Left ventricle myocardium inferior (tissue), 1 donor: ENCODE results near the gene SNX9. TPM values are rescaled to one million over a fixed set of nuclear protein-coding genes. Genes with fewer than 3 reads are reported as not detected.

Experiments used
- DNase-seq: peaks from one replicate; pipeline ENCODE4 v3.0.0-alpha.2; 2020
- H3K27ac ChIP-seq: fragments of 200-600 bp; replicated peaks from 2 replicates; pipeline ENCODE4 v1.8.0; 2021
- H3K27me3 ChIP-seq: fragments of 200-600 bp; 2 replicates; pipeline ENCODE4 v1.8.0; 2021; ENCODE audit warnings: low read depth
- H3K36me3 ChIP-seq: fragments of 200-600 bp; 2 replicates; pipeline ENCODE4 v1.8.0; 2021
- H3K4me1 ChIP-seq: fragments of 200-600 bp; 2 replicates; pipeline ENCODE4 v1.8.0; 2021
- H3K4me3 ChIP-seq: fragments of 200-600 bp; 2 replicates; pipeline ENCODE4 v1.8.0; 2021; ENCODE audit warnings: mild to moderate bottlenecking, moderate library complexity
- H3K9me3 ChIP-seq: fragments of 200-600 bp; replicated peaks from 2 replicates; pipeline ENCODE4 v1.8.0; 2021
- CTCF ChIP-seq: fragments of 200-600 bp; IDR thresholded peaks from 2 replicates; pipeline ENCODE4 v1.8.0; 2021; ENCODE audit warnings: antibody characterized with exemption, mild to moderate bottlenecking, borderline replicate concordance
- intact Hi-C: fragments of 100-400 bp; cut with micrococcal nuclease; formaldehyde crosslinking; loops from one replicate; pipeline ENCODE4 v1.11.0; 2022
- total RNA-seq: library from RNA; stranded (reverse); fragmentation: NEBNext Ultra II Directional; extraction: Animal tissue kit (Norgen Biotek cat#: 25700); gene quantifications from one replicate; pipeline ENCODE4 v1.2.1, GENCODE V29; 2021
- donor health status: DM: no; HTN: yes; CAD: no; lungs with severe emphysema.

The SNX9 gene
- total RNA-seq, 1 donor from 2014 or later: 31.9 TPM

GRCh38 chr6:157838718-157839430 is 15.8 kb downstream of the SNX9 start:
- peaks cover 77% of the 10 kb centered on the region for H3K4me1 ChIP-seq
- H3K27me3 ChIP-seq: no peaks in the 10 kb centered on the region
- H3K4me3 ChIP-seq: no peak overlapping the region
- no peaks in the 10 kb centered on the region for H3K36me3 ChIP-seq
- H3K27ac ChIP-seq: no peak overlapping the region
- intact Hi-C loops: no loop called here
- no peaks in the 10 kb centered on the region for H3K9me3 ChIP-seq
- DNase-seq: no peak
- TF ChIP-seq CTCF: no peak

DNA sequence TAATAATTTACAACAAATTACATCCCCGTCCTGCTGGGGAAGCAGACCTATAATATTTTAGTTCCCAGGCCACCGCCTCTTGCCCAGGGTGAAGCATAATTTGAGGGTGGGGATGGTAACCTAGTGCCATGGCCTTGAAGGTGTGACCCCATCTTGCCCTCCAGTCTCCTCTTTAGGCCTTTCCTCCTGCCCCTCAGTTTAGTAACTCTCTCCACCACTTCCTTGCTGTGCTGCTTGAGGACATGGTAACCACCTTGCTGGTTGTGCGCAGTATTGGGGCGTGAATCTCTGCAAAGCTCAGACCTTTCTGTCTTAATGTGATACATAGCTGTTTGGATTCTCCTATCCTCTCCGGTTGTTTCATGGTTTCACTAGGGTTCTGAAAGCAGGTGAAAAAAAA is 16.6 kb downstream of the SNX9 start:
- no peak for TF ChIP-seq CTCF
- DNase-seq: no peak
- no peaks in the 10 kb centered on the region for H3K9me3 ChIP-seq
- H3K27ac ChIP-seq: no peak overlapping the region
- intact Hi-C loops: no loop called here
- no peaks in the 10 kb centered on the region for H3K27me3 ChIP-seq
- H3K36me3 ChIP-seq: no peaks in the 10 kb centered on the region
- no peak overlapping the region for H3K4me3 ChIP-seq
- peaks cover 77% of the 10 kb centered on the region for H3K4me1 ChIP-seq

DNA sequence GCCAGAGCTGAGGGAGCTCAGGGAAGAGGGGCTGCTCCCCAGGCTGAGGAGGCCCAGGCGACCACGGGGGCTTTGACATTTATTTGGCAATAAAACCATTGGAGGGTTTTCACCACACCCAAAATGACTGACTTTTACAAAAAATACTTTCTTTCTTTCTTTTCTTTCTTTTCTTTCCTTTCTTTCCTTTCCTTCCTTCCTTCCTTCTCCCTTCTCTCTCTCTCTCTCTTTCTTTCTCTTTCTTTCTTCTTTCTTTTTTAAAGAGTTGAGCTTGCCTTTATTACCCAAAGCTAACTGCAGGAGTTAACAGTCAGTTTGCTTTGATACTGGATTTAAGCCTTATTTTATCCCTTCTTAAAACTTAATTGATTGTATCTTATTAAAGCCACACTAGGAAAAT is 17.2 kb downstream of the SNX9 start:
- Histone ChIP-seq H3K4me3 (no peak overlapping the region), H3K4me1 (peaks cover 80% of the 10 kb centered on the region), H3K27ac (no peak overlapping the region), H3K9me3 (no peaks in the 10 kb centered on the region), H3K27me3 (no peaks in the 10 kb centered on the region), H3K36me3 (no peaks in the 10 kb centered on the region)
- TF ChIP-seq CTCF: no peak
- intact Hi-C loops: no loop called here
- DNase-seq: no peak

- Histone ChIP-seq H3K27me3 (no peaks in the 10 kb centered on the region), H3K4me3 (no peak overlapping the region), H3K4me1 (peaks cover 85% of the 10 kb centered on the region), H3K36me3 (no peaks in the 10 kb centered on the region), H3K9me3 (no peaks in the 10 kb centered on the region), H3K27ac (no peak overlapping the region)
- TF ChIP-seq CTCF: no peak
- DNase-seq: no peak
- intact Hi-C loops: no loop called here
These were observed 17.7 kb downstream of the SNX9 start for GRCh38 chr6:157840776-157841175.

DNA sequence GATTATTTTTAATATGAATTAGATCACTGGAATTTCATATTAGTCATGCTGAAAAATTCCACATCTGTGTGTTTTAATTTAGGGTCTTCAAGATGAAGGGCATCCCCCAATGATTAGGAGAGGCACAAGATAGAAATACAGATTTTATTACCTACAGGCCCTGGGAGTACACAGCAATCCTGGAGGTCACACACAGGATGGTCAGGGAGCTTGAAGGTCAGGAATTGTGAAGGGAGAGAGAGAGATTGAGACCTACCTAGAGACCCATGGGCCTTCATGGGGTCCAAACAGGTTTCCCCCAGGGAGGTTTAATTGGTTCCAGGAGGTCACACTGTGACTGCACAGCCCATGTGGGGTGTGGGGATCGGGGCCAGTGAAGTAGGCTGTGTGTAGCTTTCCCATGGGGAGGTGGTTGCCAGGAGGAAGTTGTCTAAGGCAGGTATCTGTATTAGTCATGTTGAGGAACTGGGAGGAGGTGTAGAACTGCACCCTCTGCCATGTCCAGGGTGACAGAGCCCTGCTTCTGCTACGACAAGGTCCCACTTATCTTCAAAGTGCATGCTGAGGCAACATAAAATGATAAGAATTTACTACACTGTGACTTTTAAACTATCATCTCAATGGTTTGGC is 18.3 kb downstream of the SNX9 start:
- no peak for DNase-seq
- H3K4me3 ChIP-seq: no peak overlapping the region
- H3K27ac ChIP-seq: no peak overlapping the region
- no peaks in the 10 kb centered on the region for H3K9me3 ChIP-seq
- no peaks in the 10 kb centered on the region for H3K27me3 ChIP-seq
- H3K36me3 ChIP-seq: no peaks in the 10 kb centered on the region
- intact Hi-C loops: no loop called here
- TF ChIP-seq CTCF: no peak
- peaks cover 90% of the 10 kb centered on the region for H3K4me1 ChIP-seq
